ENCODE results near the gene ANO5. TPM values are rescaled to one million over a fixed set of nuclear protein-coding genes. Genes with fewer than 3 reads are reported as not detected.

ANO5 gene
- total RNA-seq, 2 donors from 2014 or later = 3.3 to 4.9 TPM

GRCh38 chr11:22207162-22207561, 14.3 kb downstream of the ANO5 start:
- H3K4me1 ChIP-seq = peaks cover 5% of the 10 kb centered on the region
- ATAC-seq = no peak
- no peak overlapping the region for H3K4me3 ChIP-seq
- no peaks in the 10 kb centered on the region for H3K36me3 ChIP-seq (replicated peaks in 1 of 2; ENCODE audit: insufficient read depth in 1 of 2, low read depth in 2 of 2)
- DNase-seq = no peak
- no peak for TF ChIP-seq POLR2A (IDR thresholded peaks at IDR 0.05)
- TF ChIP-seq CTCF (IDR thresholded peaks at IDR 0.05) = no peak
- H3K9me3 ChIP-seq = no peaks in the 10 kb centered on the region
- H3K27ac ChIP-seq = no peak overlapping the region
- intact Hi-C loops (cut with DNase I) = no loop called here
- H3K27me3 ChIP-seq = no peaks in the 10 kb centered on the region

GRCh38 chr11:22208151-22208858, 15.4 kb downstream of the ANO5 start:
- intact Hi-C loops (cut with DNase I) = no loop called here
- Histone ChIP-seq H3K27me3 (no peaks in the 10 kb centered on the region), H3K4me1 (peaks cover 5% of the 10 kb centered on the region), H3K4me3 (no peak overlapping the region), H3K36me3 (replicated peaks in 1 of 2; ENCODE audit: insufficient read depth in 1 of 2, low read depth in 2 of 2) (no peaks in the 10 kb centered on the region), H3K9me3 (no peaks in the 10 kb centered on the region), H3K27ac (no peak overlapping the region)
- no peak for DNase-seq
- 53 to 57% methylated on average over 3 of the region's 3 CpGs for WGBS, 2 donors
- no peak for ATAC-seq
- no peak for TF ChIP-seq POLR2A (IDR thresholded peaks at IDR 0.05)
- TF ChIP-seq CTCF (IDR thresholded peaks at IDR 0.05) = no peak

- Histone ChIP-seq H3K27me3 (no peaks in the 10 kb centered on the region), H3K36me3 (replicated peaks in 1 of 2; ENCODE audit: insufficient read depth in 1 of 2, low read depth in 2 of 2) (no peaks in the 10 kb centered on the region), H3K9me3 (no peaks in the 10 kb centered on the region), H3K4me1 (no peaks in the 10 kb centered on the region), H3K27ac (no peak overlapping the region), H3K4me3 (no peak overlapping the region)
- TF ChIP-seq CTCF (IDR thresholded peaks at IDR 0.05) (no peak), POLR2A (IDR thresholded peaks at IDR 0.05) (no peak)
- intact Hi-C loops (cut with DNase I) = no loop called here
- DNase-seq = no peak
- no peak for ATAC-seq
Observed at GRCh38 chr11:22216940-22217339, 24.1 kb downstream of the ANO5 start.

- Histone ChIP-seq H3K4me3 (no peak overlapping the region), H3K9me3 (no peaks in the 10 kb centered on the region), H3K27ac (no peak overlapping the region), H3K36me3 (replicated peaks in 1 of 2; ENCODE audit: insufficient read depth in 1 of 2, low read depth in 2 of 2) (no peaks in the 10 kb centered on the region), H3K27me3 (no peaks in the 10 kb centered on the region), H3K4me1 (no peaks in the 10 kb centered on the region)
- WGBS, 2 donors = 98 to 99% methylated on average over 3 of the region's 3 CpGs
- no peak for DNase-seq
- intact Hi-C loops (cut with DNase I) = no loop called here
- TF ChIP-seq CTCF (IDR thresholded peaks at IDR 0.05) (no peak), POLR2A (IDR thresholded peaks at IDR 0.05) (no peak)
- ATAC-seq = no peak
Observed at GRCh38 chr11:22221143-22221542, 28.3 kb downstream of the ANO5 start.

GRCh38 chr11:22225190-22225589, 32.3 kb downstream of the ANO5 start:
- Histone ChIP-seq H3K36me3 (replicated peaks in 1 of 2; ENCODE audit: insufficient read depth in 1 of 2, low read depth in 2 of 2) (no peaks in the 10 kb centered on the region), H3K27ac (no peak overlapping the region), H3K4me1 (no peaks in the 10 kb centered on the region), H3K4me3 (no peak overlapping the region), H3K27me3 (no peaks in the 10 kb centered on the region), H3K9me3 (no peaks in the 10 kb centered on the region)
- TF ChIP-seq CTCF (IDR thresholded peaks at IDR 0.05) (no peak), POLR2A (IDR thresholded peaks at IDR 0.05) (no peak)
- DNase-seq (no peak), ATAC-seq (no peak)
- WGBS, 2 donors = 91 to 92% methylated on average over 4 of the region's 4 CpGs
- intact Hi-C loops (cut with DNase I) = no loop called here

Measured in body of pancreas (tissue), 4 donors.